Fibroblast of pulmonary artery (primary cell): Measurements from ENCODE around the gene FERMT3.
A peak's percentile ranks its signal among the peaks of the same experiment; 100 is the strongest.

Source experiments
- DNase-seq: peaks from one replicate; pipeline ENCODE4 v3.0.0-alpha.2; 2010; ENCODE audit warnings: low read depth
- H3K4me3 ChIP-seq: replicated peaks from 2 replicates; pipeline ENCODE4 v1.5.1; 2011; ENCODE audit warnings: low read depth, mild to moderate bottlenecking, control low read depth, low read length, moderate library complexity
- CTCF ChIP-seq: IDR thresholded peaks from 2 replicates; pipeline ENCODE4 v1.5.1; 2011; ENCODE audit warnings: mild to moderate bottlenecking, control low read depth, low read length, inconsistent platforms; ENCODE audit errors: missing control alignments

Gene FERMT3

GRCh38 chr11:64247729-64248531 is 41.4 kb downstream of the FERMT3 start:
- no peak for DNase-seq
- H3K4me3 ChIP-seq, result peak overlapping the region; percentile 74
- TF ChIP-seq CTCF, result no peak

GRCh38 chr11:64248578-64248977 is 42.1 kb downstream of the FERMT3 start:
- TF ChIP-seq CTCF, result no peak
- no peak overlapping the region for H3K4me3 ChIP-seq
- no peak for DNase-seq

- TF ChIP-seq CTCF, result no peak
- H3K4me3 ChIP-seq, result no peak overlapping the region
- DNase-seq, result no peak
Observed at GRCh38 chr11:64249038-64249437, 42.5 kb downstream of the FERMT3 start.

GRCh38 chr11:64249563-64250414 is 43.3 kb downstream of the FERMT3 start:
- no peak for DNase-seq
- TF ChIP-seq CTCF, result no peak

GRCh38 chr11:64250415-64251015 is 44.0 kb downstream of the FERMT3 start:
- DNase-seq, result no peak
- peak overlapping the region; percentile 85 for H3K4me3 ChIP-seq
- no peak for TF ChIP-seq CTCF

More at GRCh38 chr11:64249563-64250414, 43.3 kb downstream of the FERMT3 start:
- no peak overlapping the region for H3K4me3 ChIP-seq

GRCh38 chr11:64251016-64251752 is 44.7 kb downstream of the FERMT3 start, which contains the start of gene PLCB3:
Gene PLCB3 (plus strand): TSS chr11:64251530. CDS start chr11:64251650, 120 bp downstream.
- DNase-seq, result no peak
- H3K4me3 ChIP-seq, result peak within 1 kb of the TSS; percentile 85
- TF ChIP-seq CTCF, result peak; percentile 29
